OCI-LY7 (cell line): ENCODE measurements around the gene SLC44A4.
"Not testable (repeated sequence)": the region's sequence is repeated elsewhere in the genome, so short reads cannot be mapped to it uniquely, and the experiment has no call there.

Experiments
- CTCF ChIP-seq: fragments of 200-600 bp; sonication (generic); conservative IDR thresholded peaks from 2 replicates; pipeline ENCODE4 v1.5.1; 2014; ENCODE audit warnings: mild to moderate bottlenecking, antibody characterized with exemption, low read length, moderate library complexity, mixed read lengths
- EZH2phosphoT487 ChIP-seq: fragments of 200-600 bp; sonication (generic); IDR thresholded peaks from 2 replicates; pipeline ENCODE4 v1.6.1; 2018; ENCODE audit warnings: low read depth, borderline replicate concordance, mild to moderate bottlenecking, mixed run types, antibody characterized with exemption, low read length, moderate library complexity, mixed read lengths

- not testable (repeated sequence) for TF ChIP-seq CTCF, EZH2phosphoT487
Measured at GRCh38 chr6:31839779-31840126, 39.0 kb downstream of the SLC44A4 start.
